ENCODE data around the gene GSTT4. TPM values are rescaled to one million over a fixed set of nuclear protein-coding genes. Genes with fewer than 3 reads are reported as not detected.

GSTT4 gene
- polyA plus RNA-seq, 1 donor from 2014 or later: not detected

DNA sequence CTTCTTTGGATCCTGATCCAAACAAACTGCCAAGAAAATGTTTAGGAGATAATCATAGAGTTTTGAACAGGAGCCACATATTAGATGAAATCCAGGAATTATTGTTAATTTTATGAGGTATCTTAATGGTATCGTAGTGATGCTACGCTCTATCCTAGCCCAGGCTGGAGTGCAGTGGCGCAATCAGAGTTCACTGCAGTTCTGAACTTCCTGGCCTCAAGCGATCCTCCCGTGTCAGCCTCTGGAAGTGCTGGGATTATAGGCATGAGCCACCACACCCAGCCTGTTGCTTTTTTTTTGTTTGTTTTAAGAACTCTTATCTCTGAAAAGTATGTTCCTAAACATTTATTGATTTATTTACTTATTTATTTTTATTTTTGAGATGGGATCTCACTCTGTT lies 2.4 kb downstream of the GSTT4 start:
- Histone ChIP-seq H3K9me2 (ENCODE audit: insufficient read depth, low read length) (no peaks in the 10 kb centered on the region), H3K36me3 (ENCODE audit: insufficient read depth, low read length) (no peaks in the 10 kb centered on the region), H3K79me2 (replicated peaks; ENCODE audit: insufficient read depth, low read length) (no peaks in the 10 kb centered on the region), H3K9ac (ENCODE audit: low read length) (no peak overlapping the region), H3K4me2 (ENCODE audit: low read length) (no peak overlapping the region), H3K4me3 (ENCODE audit: low read length) (no peak overlapping the region), H3K27me3 (ENCODE audit: insufficient read depth, low read depth, low read length) (no peaks in the 10 kb centered on the region), H2AFZ (ENCODE audit: low read depth, low read length) (no peak overlapping the region), H3F3A (ENCODE audit: insufficient read depth, low read length, poor library complexity, severe bottlenecking) (no peaks in the 10 kb centered on the region), H3K27ac (ENCODE audit: low read length) (no peak overlapping the region), H4K20me1 (ENCODE audit: insufficient read depth) (no peaks in the 10 kb centered on the region), H3K9me3 (ENCODE audit: low read length) (no peaks in the 10 kb centered on the region)
- TF ChIP-seq RAD21 (conservative IDR thresholded peaks at IDR 0.05) (no peak), EZH2 (IDR thresholded peaks at IDR 0.05; ENCODE audit: borderline replicate concordance, insufficient read depth, low read length, poor library complexity, severe bottlenecking) (no peak), TAF1 (IDR thresholded peaks at IDR 0.05; ENCODE audit: low read depth) (no peak), EP300 (conservative IDR thresholded peaks at IDR 0.05; ENCODE audit: poor library complexity, severe bottlenecking) (no peak), SMC3 (conservative IDR thresholded peaks at IDR 0.05; ENCODE audit: poor library complexity) (no peak), MXI1 (conservative IDR thresholded peaks at IDR 0.05; ENCODE audit: poor library complexity, severe bottlenecking) (no peak), POLR2AphosphoS5 (IDR thresholded peaks at IDR 0.05) (no peak)
- TF ChIP-seq, protein P1, sequence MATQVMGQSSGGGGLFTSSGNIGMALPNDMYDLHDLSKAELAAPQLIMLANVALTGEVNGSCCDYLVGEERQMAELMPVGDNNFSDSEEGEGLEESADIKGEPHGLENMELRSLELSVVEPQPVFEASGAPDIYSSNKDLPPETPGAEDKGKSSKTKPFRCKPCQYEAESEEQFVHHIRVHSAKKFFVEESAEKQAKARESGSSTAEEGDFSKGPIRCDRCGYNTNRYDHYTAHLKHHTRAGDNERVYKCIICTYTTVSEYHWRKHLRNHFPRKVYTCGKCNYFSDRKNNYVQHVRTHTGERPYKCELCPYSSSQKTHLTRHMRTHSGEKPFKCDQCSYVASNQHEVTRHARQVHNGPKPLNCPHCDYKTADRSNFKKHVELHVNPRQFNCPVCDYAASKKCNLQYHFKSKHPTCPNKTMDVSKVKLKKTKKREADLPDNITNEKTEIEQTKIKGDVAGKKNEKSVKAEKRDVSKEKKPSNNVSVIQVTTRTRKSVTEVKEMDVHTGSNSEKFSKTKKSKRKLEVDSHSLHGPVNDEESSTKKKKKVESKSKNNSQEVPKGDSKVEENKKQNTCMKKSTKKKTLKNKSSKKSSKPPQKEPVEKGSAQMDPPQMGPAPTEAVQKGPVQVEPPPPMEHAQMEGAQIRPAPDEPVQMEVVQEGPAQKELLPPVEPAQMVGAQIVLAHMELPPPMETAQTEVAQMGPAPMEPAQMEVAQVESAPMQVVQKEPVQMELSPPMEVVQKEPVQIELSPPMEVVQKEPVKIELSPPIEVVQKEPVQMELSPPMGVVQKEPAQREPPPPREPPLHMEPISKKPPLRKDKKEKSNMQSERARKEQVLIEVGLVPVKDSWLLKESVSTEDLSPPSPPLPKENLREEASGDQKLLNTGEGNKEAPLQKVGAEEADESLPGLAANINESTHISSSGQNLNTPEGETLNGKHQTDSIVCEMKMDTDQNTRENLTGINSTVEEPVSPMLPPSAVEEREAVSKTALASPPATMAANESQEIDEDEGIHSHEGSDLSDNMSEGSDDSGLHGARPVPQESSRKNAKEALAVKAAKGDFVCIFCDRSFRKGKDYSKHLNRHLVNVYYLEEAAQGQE (IDR thresholded peaks at IDR 0.05; ENCODE audit: borderline replicate concordance): no peak
- TF ChIP-seq, protein P2, sequence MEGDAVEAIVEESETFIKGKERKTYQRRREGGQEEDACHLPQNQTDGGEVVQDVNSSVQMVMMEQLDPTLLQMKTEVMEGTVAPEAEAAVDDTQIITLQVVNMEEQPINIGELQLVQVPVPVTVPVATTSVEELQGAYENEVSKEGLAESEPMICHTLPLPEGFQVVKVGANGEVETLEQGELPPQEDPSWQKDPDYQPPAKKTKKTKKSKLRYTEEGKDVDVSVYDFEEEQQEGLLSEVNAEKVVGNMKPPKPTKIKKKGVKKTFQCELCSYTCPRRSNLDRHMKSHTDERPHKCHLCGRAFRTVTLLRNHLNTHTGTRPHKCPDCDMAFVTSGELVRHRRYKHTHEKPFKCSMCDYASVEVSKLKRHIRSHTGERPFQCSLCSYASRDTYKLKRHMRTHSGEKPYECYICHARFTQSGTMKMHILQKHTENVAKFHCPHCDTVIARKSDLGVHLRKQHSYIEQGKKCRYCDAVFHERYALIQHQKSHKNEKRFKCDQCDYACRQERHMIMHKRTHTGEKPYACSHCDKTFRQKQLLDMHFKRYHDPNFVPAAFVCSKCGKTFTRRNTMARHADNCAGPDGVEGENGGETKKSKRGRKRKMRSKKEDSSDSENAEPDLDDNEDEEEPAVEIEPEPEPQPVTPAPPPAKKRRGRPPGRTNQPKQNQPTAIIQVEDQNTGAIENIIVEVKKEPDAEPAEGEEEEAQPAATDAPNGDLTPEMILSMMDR (IDR thresholded peaks at IDR 0.05; ENCODE audit: poor library complexity, severe bottlenecking): no peak

DNA sequence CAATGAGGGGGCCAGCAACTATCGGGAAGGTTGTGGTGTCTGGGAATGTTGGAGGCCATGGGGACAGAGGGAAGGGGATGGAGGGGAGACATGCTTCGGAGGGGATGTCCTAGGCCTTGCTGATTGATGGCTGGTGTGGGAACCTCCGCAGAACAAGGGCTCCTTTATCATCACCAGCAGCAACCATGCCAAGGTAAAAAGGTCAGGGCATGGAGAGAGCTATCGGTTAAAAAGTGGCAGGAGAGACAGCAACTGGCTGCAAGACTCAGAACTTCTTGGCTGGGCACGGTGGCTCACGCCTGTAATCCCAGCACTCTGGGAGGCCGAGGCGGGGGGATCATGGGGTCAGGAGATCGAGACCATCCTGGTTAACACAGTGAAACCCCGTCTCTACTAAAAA lies 3.0 kb downstream of the GSTT4 start:
- Histone ChIP-seq H3K79me2 (replicated peaks; ENCODE audit: insufficient read depth, low read length) (no peaks in the 10 kb centered on the region), H2AFZ (ENCODE audit: low read depth, low read length) (no peak overlapping the region), H3K9me3 (ENCODE audit: low read length) (no peaks in the 10 kb centered on the region), H3K9me2 (ENCODE audit: insufficient read depth, low read length) (no peaks in the 10 kb centered on the region), H3K36me3 (ENCODE audit: insufficient read depth, low read length) (no peaks in the 10 kb centered on the region), H3K4me3 (ENCODE audit: low read length) (no peak overlapping the region), H3K27ac (ENCODE audit: low read length) (no peak overlapping the region), H3K27me3 (ENCODE audit: insufficient read depth, low read depth, low read length) (no peaks in the 10 kb centered on the region), H3K4me2 (ENCODE audit: low read length) (no peak overlapping the region), H4K20me1 (ENCODE audit: insufficient read depth) (no peaks in the 10 kb centered on the region), H3K9ac (ENCODE audit: low read length) (no peak overlapping the region), H3F3A (ENCODE audit: insufficient read depth, low read length, poor library complexity, severe bottlenecking) (no peaks in the 10 kb centered on the region)
- TF ChIP-seq EP300 (conservative IDR thresholded peaks at IDR 0.05; ENCODE audit: poor library complexity, severe bottlenecking) (no peak), EZH2 (IDR thresholded peaks at IDR 0.05; ENCODE audit: borderline replicate concordance, insufficient read depth, low read length, poor library complexity, severe bottlenecking) (no peak), POLR2AphosphoS5 (IDR thresholded peaks at IDR 0.05) (no peak), SMC3 (conservative IDR thresholded peaks at IDR 0.05; ENCODE audit: poor library complexity) (no peak), RAD21 (conservative IDR thresholded peaks at IDR 0.05) (no peak), TAF1 (IDR thresholded peaks at IDR 0.05; ENCODE audit: low read depth) (no peak), MXI1 (conservative IDR thresholded peaks at IDR 0.05; ENCODE audit: poor library complexity, severe bottlenecking) (no peak)
- TF ChIP-seq, protein P1 (IDR thresholded peaks at IDR 0.05; ENCODE audit: borderline replicate concordance): no peak
- TF ChIP-seq, protein P2 (IDR thresholded peaks at IDR 0.05; ENCODE audit: poor library complexity, severe bottlenecking): no peak
